ENCODE measurements around the gene CHCHD3.

The CHCHD3 gene

DNA sequence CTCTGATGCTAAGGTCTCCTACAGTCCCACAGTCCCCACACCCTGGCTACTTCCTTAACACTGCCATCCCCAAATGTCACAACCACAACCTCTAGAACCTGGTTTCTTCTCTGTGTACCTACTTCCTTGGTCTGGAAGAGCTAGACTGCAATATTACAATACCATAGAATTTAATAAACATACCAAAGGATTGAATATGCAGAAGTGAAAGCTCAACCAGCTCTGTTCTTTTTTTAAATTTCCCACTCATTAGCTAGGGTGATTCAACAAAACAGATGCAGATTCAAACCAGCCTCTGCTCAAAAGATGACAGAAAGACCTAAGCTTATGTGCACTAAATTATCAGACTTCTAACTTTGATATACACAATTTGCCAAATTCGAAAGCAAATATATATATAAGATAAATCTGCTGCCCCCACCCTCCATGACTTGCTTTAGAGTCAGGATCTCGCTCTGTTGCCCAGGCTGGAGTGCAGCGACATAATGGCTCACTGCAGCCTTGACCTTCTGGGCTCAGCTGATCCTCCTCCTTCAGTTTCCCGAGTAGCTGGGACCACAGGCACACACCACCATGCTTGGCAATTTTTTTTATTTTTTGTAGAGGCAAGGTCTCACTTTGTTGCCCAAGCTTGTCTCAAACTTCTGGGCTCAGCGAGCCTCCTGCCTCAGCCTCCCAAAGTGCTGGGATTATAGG lies 212.6 kb downstream of the CHCHD3 start:
- intact Hi-C loops (cut with DNase I; ENCODE audit: low total_unique reads) = no loop called here
- TF ChIP-seq, protein P1, sequence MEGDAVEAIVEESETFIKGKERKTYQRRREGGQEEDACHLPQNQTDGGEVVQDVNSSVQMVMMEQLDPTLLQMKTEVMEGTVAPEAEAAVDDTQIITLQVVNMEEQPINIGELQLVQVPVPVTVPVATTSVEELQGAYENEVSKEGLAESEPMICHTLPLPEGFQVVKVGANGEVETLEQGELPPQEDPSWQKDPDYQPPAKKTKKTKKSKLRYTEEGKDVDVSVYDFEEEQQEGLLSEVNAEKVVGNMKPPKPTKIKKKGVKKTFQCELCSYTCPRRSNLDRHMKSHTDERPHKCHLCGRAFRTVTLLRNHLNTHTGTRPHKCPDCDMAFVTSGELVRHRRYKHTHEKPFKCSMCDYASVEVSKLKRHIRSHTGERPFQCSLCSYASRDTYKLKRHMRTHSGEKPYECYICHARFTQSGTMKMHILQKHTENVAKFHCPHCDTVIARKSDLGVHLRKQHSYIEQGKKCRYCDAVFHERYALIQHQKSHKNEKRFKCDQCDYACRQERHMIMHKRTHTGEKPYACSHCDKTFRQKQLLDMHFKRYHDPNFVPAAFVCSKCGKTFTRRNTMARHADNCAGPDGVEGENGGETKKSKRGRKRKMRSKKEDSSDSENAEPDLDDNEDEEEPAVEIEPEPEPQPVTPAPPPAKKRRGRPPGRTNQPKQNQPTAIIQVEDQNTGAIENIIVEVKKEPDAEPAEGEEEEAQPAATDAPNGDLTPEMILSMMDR (IDR thresholded peaks at IDR 0.05) = no peak

DNA sequence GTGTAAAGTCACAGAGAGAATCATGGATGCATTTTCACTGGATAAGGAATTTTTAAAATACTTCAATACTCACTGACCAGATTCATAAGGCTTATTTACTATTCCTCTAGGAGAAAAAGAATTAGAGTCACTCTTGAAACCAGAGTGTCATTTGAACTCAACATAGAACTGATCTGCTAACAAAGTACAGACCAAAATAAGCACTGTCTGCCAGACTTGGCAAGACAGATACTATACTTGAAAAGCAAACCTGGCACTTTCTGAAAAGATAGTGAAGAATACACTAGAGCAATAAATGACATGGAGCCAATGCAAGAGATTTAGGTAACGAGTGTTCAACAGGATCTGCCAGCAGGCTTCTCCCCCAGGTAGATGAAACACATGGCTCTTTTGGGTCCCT lies 215.3 kb downstream of the CHCHD3 start:
- Histone ChIP-seq H3K4me1 (no peaks in the 10 kb centered on the region), H3K4me3 (no peak overlapping the region), H3K27ac (no peak overlapping the region), H3K27me3 (no peaks in the 10 kb centered on the region), H3K36me3 (no peaks in the 10 kb centered on the region), H3K9me3 (no peaks in the 10 kb centered on the region)
- intact Hi-C loops (cut with DNase I; ENCODE audit: low total_unique reads) = no loop called here
- TF ChIP-seq, protein P1 (IDR thresholded peaks at IDR 0.05) = no peak
- DNase-seq = no peak

More for the DNA sequence above, 212.6 kb downstream of the CHCHD3 start:
- Histone ChIP-seq H3K27ac (no peak overlapping the region), H3K27me3 (no peaks in the 10 kb centered on the region), H3K4me3 (no peak overlapping the region), H3K9me3 (no peaks in the 10 kb centered on the region), H3K36me3 (no peaks in the 10 kb centered on the region), H3K4me1 (no peaks in the 10 kb centered on the region)
- no peak for DNase-seq

DNA sequence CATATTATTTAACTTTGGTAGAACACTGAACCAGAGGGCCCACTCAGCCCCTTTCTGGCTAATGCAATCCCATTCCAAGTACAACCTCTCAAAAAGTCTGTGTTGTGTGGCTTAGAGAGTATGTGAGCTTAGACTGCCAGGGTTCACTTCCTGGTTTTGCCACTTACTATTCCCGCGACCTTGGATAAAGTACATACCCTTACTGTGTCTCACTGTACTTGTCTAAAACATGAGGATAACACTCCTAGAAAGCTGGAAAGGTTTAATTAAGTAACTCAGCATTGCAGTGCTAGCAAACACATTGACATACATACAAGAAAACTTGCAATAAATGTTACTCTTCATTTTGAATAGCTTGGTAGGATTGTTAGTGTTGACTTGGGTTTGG lies 215.8 kb downstream of the CHCHD3 start:
- Histone ChIP-seq H3K9me3 (no peaks in the 10 kb centered on the region), H3K4me1 (no peaks in the 10 kb centered on the region), H3K27ac (no peak overlapping the region), H3K27me3 (no peaks in the 10 kb centered on the region), H3K36me3 (no peaks in the 10 kb centered on the region), H3K4me3 (no peak overlapping the region)
- TF ChIP-seq, protein P1 (IDR thresholded peaks at IDR 0.05) = no peak
- intact Hi-C loops (cut with DNase I; ENCODE audit: low total_unique reads) = no loop called here
- DNase-seq = no peak

DNA sequence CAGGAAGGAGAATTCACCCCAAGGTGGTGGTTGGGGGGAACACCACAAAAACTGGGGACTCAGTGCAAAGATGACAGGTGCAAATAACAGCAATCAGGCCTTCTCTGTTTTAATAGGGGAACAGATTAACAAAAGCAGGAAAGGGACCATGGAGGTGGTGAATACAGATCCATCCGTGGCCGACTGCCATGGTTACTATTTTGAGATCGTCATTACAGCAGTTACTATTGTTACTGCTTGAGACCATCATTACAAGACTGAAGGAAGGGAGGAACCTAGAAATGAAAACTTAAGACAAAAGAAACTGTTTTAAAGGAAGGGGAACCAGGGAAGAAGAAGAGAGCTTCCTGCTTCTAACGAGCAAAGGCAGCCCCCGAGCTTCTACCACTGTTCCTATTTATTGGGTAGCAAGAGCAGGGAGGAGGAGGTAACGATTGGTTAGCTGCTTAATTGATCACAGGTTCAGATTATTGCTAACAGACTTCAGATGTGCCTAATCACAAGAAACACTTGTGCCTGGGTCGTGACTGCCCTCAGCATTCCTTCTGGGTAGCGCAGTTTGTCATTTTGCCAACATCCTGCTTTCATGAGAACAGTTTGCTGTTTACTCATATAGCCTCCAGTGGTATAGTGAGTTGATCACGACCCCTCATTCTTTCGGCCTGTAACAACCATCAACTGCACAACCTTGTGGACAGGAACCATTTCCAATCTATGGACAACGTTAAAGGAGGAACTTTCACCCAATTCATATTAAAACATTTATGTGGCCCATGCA lies 216.3 kb downstream of the CHCHD3 start:
- intact Hi-C loops (cut with DNase I; ENCODE audit: low total_unique reads) = no loop called here
- Histone ChIP-seq H3K36me3 (no peaks in the 10 kb centered on the region), H3K27ac (no peak overlapping the region), H3K27me3 (no peaks in the 10 kb centered on the region), H3K4me1 (no peaks in the 10 kb centered on the region), H3K4me3 (no peak overlapping the region), H3K9me3 (no peaks in the 10 kb centered on the region)
- DNase-seq = no peak
- TF ChIP-seq, protein P1 (IDR thresholded peaks at IDR 0.05) = no peak

DNA sequence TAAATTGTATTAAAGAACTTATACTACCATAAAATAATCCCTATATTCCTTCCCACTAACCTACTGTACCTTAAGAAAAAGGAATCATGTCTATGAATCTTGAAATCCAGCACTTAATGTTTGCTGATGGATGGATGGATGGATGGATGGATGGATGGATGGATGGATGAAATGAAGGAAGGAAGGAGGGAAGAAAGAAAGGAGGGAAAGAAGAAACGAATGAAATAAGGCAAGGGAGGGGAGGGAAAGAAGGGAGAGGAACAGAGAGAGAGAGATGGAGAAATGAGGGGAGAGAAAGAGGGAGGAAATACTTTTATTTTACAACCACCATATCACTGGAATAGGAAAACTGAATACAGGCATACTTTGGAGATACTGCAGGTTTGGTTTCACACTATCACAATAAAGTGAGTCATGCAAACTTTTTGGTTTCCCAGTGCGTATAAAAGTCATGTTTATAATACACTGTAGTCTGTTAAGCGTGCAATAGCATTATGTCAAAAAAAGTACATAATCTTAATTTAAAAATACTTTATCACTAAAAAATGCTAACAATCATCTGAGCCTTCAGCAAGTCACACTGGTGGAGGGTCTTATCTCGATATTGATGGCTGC lies 219.8 kb downstream of the CHCHD3 start:
- no peaks in the 10 kb centered on the region for H3K9me3 ChIP-seq
- no peak overlapping the region for H3K4me3 ChIP-seq
- no peaks in the 10 kb centered on the region for H3K4me1 ChIP-seq
- no peak overlapping the region for H3K27ac ChIP-seq
- no peak for DNase-seq
- TF ChIP-seq, protein P1 (IDR thresholded peaks at IDR 0.05) = no peak
- H3K27me3 ChIP-seq = no peaks in the 10 kb centered on the region
- no peaks in the 10 kb centered on the region for H3K36me3 ChIP-seq
- intact Hi-C loops (cut with DNase I; ENCODE audit: low total_unique reads) = no loop called here
